Measurements from ENCODE around the gene NECAB2. TPM values are rescaled to one million over a fixed set of nuclear protein-coding genes. Genes with fewer than 3 reads are reported as not detected.
A peak's percentile ranks its signal among the peaks of the same experiment; 100 is the strongest.

The NECAB2 gene
- total and polyA plus RNA-seq, 4 donors: 12.7 to 82.1 (median 46.7) TPM

GRCh38 chr16:84016477-84016876 lies 48.4 kb downstream of the NECAB2 start:
- 93% methylated on average over 12 of the region's 12 CpGs for WGBS (ENCODE audit: insufficient coverage)
- no peak overlapping the region for H3K27ac ChIP-seq (ENCODE audit: low read depth, low read length)
- no peaks in the 10 kb centered on the region for H3K27me3 ChIP-seq (ENCODE audit: control insufficient read depth, insufficient read depth, low read length)
- peaks cover 3% of the 10 kb centered on the region for H3K36me3 ChIP-seq (ENCODE audit: control insufficient read depth, insufficient read depth, low read length)
- DNase-seq (ENCODE audit: low read depth in 4 of 6, low spot score in 6 of 6): no peak
- H3K4me3 ChIP-seq (ENCODE audit: low read depth, low read length): no peak overlapping the region
- H3K4me1 ChIP-seq (ENCODE audit: control insufficient read depth, insufficient read depth, low read length): peaks cover under 1% of the 10 kb centered on the region
- H3K9me3 ChIP-seq (ENCODE audit: control insufficient read depth, insufficient read depth, low read length): peaks cover 6% of the 10 kb centered on the region

GRCh38 chr16:84018710-84019109 lies 50.7 kb downstream of the NECAB2 start:
- Histone ChIP-seq H3K4me3 (ENCODE audit: low read depth, low read length) (no peak overlapping the region), H3K36me3 (ENCODE audit: control insufficient read depth, insufficient read depth, low read length) (peaks cover 3% of the 10 kb centered on the region), H3K27me3 (ENCODE audit: control insufficient read depth, insufficient read depth, low read length) (no peaks in the 10 kb centered on the region), H3K4me1 (ENCODE audit: control insufficient read depth, insufficient read depth, low read length) (no peaks in the 10 kb centered on the region), H3K9me3 (ENCODE audit: control insufficient read depth, insufficient read depth, low read length) (peaks cover 7% of the 10 kb centered on the region), H3K27ac (ENCODE audit: low read depth, low read length) (no peak overlapping the region)
- no peak for DNase-seq (ENCODE audit: low read depth in 4 of 6, low spot score in 6 of 6)
- WGBS (ENCODE audit: insufficient coverage): 57% methylated on average over 1 of the region's 4 CpGs

- WGBS (ENCODE audit: insufficient coverage): 95% methylated on average over 9 of the region's 9 CpGs
- H3K27ac ChIP-seq (ENCODE audit: low read depth, low read length): no peak overlapping the region
Observed at GRCh38 chr16:84020353-84020752, 52.3 kb downstream of the NECAB2 start.

GRCh38 chr16:84021488-84021887 lies 53.4 kb downstream of the NECAB2 start:
- H3K27me3 ChIP-seq (ENCODE audit: control insufficient read depth, insufficient read depth, low read length): no peaks in the 10 kb centered on the region
- no peaks in the 10 kb centered on the region for H3K4me1 ChIP-seq (ENCODE audit: control insufficient read depth, insufficient read depth, low read length)
- no peak overlapping the region for H3K27ac ChIP-seq (ENCODE audit: low read depth, low read length)
- H3K9me3 ChIP-seq (ENCODE audit: control insufficient read depth, insufficient read depth, low read length): peaks cover 7% of the 10 kb centered on the region
- H3K4me3 ChIP-seq (ENCODE audit: low read depth, low read length): no peak overlapping the region
- peaks cover 2% of the 10 kb centered on the region for H3K36me3 ChIP-seq (ENCODE audit: control insufficient read depth, insufficient read depth, low read length)
- DNase-seq (ENCODE audit: low read depth in 4 of 6, low spot score in 6 of 6): no peak
- WGBS (ENCODE audit: insufficient coverage): 94% methylated on average over 3 of the region's 5 CpGs

More at GRCh38 chr16:84020353-84020752, 52.3 kb downstream of the NECAB2 start:
- H3K27me3 ChIP-seq (ENCODE audit: control insufficient read depth, insufficient read depth, low read length): no peaks in the 10 kb centered on the region
- peaks cover 7% of the 10 kb centered on the region for H3K9me3 ChIP-seq (ENCODE audit: control insufficient read depth, insufficient read depth, low read length)
- H3K4me3 ChIP-seq (ENCODE audit: low read depth, low read length): no peak overlapping the region
- peak in 1 of 6 donors; percentile 47 for DNase-seq (ENCODE audit: low read depth in 4 of 6, low spot score in 6 of 6)
- no peaks in the 10 kb centered on the region for H3K4me1 ChIP-seq (ENCODE audit: control insufficient read depth, insufficient read depth, low read length)
- H3K36me3 ChIP-seq (ENCODE audit: control insufficient read depth, insufficient read depth, low read length): peaks cover 3% of the 10 kb centered on the region

- 28% methylated on average over 7 of the region's 11 CpGs for WGBS (ENCODE audit: insufficient coverage)
- Histone ChIP-seq H3K27ac (ENCODE audit: low read depth, low read length) (no peak overlapping the region), H3K4me1 (ENCODE audit: control insufficient read depth, insufficient read depth, low read length) (peaks cover 5% of the 10 kb centered on the region), H3K4me3 (ENCODE audit: low read depth, low read length) (no peak overlapping the region), H3K36me3 (ENCODE audit: control insufficient read depth, insufficient read depth, low read length) (no peaks in the 10 kb centered on the region), H3K9me3 (ENCODE audit: control insufficient read depth, insufficient read depth, low read length) (peaks cover 7% of the 10 kb centered on the region), H3K27me3 (ENCODE audit: control insufficient read depth, insufficient read depth, low read length) (no peaks in the 10 kb centered on the region)
- peak in 1 of 6 donors; percentile 63 for DNase-seq (ENCODE audit: low read depth in 4 of 6, low spot score in 6 of 6)
Observed at GRCh38 chr16:84022644-84023043, 54.6 kb downstream of the NECAB2 start.

- no peaks in the 10 kb centered on the region for H3K27me3 ChIP-seq (ENCODE audit: control insufficient read depth, insufficient read depth, low read length)
- DNase-seq (ENCODE audit: low read depth in 4 of 6, low spot score in 6 of 6): no peak
- H3K9me3 ChIP-seq (ENCODE audit: control insufficient read depth, insufficient read depth, low read length): peaks cover 4% of the 10 kb centered on the region
- peaks cover 11% of the 10 kb centered on the region for H3K4me1 ChIP-seq (ENCODE audit: control insufficient read depth, insufficient read depth, low read length)
- H3K27ac ChIP-seq (ENCODE audit: low read depth, low read length): no peak overlapping the region
- no peaks in the 10 kb centered on the region for H3K36me3 ChIP-seq (ENCODE audit: control insufficient read depth, insufficient read depth, low read length)
- H3K4me3 ChIP-seq (ENCODE audit: low read depth, low read length): no peak overlapping the region
- 75% methylated on average over 9 of the region's 9 CpGs for WGBS (ENCODE audit: insufficient coverage)
Observed at GRCh38 chr16:84024854-84025253, 56.8 kb downstream of the NECAB2 start.

- Histone ChIP-seq H3K36me3 (ENCODE audit: control insufficient read depth, insufficient read depth, low read length) (no peaks in the 10 kb centered on the region), H3K4me1 (ENCODE audit: control insufficient read depth, insufficient read depth, low read length) (peaks cover 11% of the 10 kb centered on the region), H3K27ac (ENCODE audit: low read depth, low read length) (no peak overlapping the region), H3K9me3 (ENCODE audit: control insufficient read depth, insufficient read depth, low read length) (peaks cover under 1% of the 10 kb centered on the region), H3K4me3 (ENCODE audit: low read depth, low read length) (no peak overlapping the region), H3K27me3 (ENCODE audit: control insufficient read depth, insufficient read depth, low read length) (no peaks in the 10 kb centered on the region)
- no peak for DNase-seq (ENCODE audit: low read depth in 4 of 6, low spot score in 6 of 6)
- WGBS (ENCODE audit: insufficient coverage): 85% methylated on average over 9 of the region's 10 CpGs
Observed at GRCh38 chr16:84026606-84027005, 58.6 kb downstream of the NECAB2 start.

- 55% methylated on average over 7 of the region's 15 CpGs for WGBS (ENCODE audit: insufficient coverage)
- Histone ChIP-seq H3K9me3 (ENCODE audit: control insufficient read depth, insufficient read depth, low read length) (no peaks in the 10 kb centered on the region), H3K27me3 (ENCODE audit: control insufficient read depth, insufficient read depth, low read length) (no peaks in the 10 kb centered on the region), H3K36me3 (ENCODE audit: control insufficient read depth, insufficient read depth, low read length) (no peaks in the 10 kb centered on the region), H3K4me3 (ENCODE audit: low read depth, low read length) (no peak overlapping the region), H3K4me1 (ENCODE audit: control insufficient read depth, insufficient read depth, low read length) (peaks cover 11% of the 10 kb centered on the region), H3K27ac (ENCODE audit: low read depth, low read length) (no peak overlapping the region)
- DNase-seq (ENCODE audit: low read depth in 4 of 6, low spot score in 6 of 6): peak in 2 of 6 donors; percentile 65 to 77
Observed at GRCh38 chr16:84027625-84028024, 59.6 kb downstream of the NECAB2 start.

- 90% methylated on average over 14 of the region's 14 CpGs for WGBS (ENCODE audit: insufficient coverage)
- Histone ChIP-seq H3K36me3 (ENCODE audit: control insufficient read depth, insufficient read depth, low read length) (no peaks in the 10 kb centered on the region), H3K27me3 (ENCODE audit: control insufficient read depth, insufficient read depth, low read length) (no peaks in the 10 kb centered on the region), H3K27ac (ENCODE audit: low read depth, low read length) (no peak overlapping the region), H3K4me3 (ENCODE audit: low read depth, low read length) (no peak overlapping the region), H3K4me1 (ENCODE audit: control insufficient read depth, insufficient read depth, low read length) (peaks cover 11% of the 10 kb centered on the region), H3K9me3 (ENCODE audit: control insufficient read depth, insufficient read depth, low read length) (no peaks in the 10 kb centered on the region)
- DNase-seq (ENCODE audit: low read depth in 4 of 6, low spot score in 6 of 6): no peak
Observed at GRCh38 chr16:84029297-84030047, 61.4 kb downstream of the NECAB2 start.

GRCh38 chr16:84031556-84031955 lies 63.5 kb downstream of the NECAB2 start:
- peaks cover 11% of the 10 kb centered on the region for H3K4me1 ChIP-seq (ENCODE audit: control insufficient read depth, insufficient read depth, low read length)
- H3K27ac ChIP-seq (ENCODE audit: low read depth, low read length): no peak overlapping the region
- WGBS (ENCODE audit: insufficient coverage): 82% methylated on average over 17 of the region's 17 CpGs
- DNase-seq (ENCODE audit: low read depth in 4 of 6, low spot score in 6 of 6): no peak
- H3K9me3 ChIP-seq (ENCODE audit: control insufficient read depth, insufficient read depth, low read length): peaks cover 3% of the 10 kb centered on the region
- no peaks in the 10 kb centered on the region for H3K27me3 ChIP-seq (ENCODE audit: control insufficient read depth, insufficient read depth, low read length)
- H3K36me3 ChIP-seq (ENCODE audit: control insufficient read depth, insufficient read depth, low read length): no peaks in the 10 kb centered on the region
- no peak overlapping the region for H3K4me3 ChIP-seq (ENCODE audit: low read depth, low read length)
